Kidney epithelial cell (primary cell): ENCODE results near the gene BCL2L12. TPM values are rescaled to one million over a fixed set of nuclear protein-coding genes. Genes with fewer than 3 reads are reported as not detected.

Experiments
- DNase-seq: peaks from one replicate; pipeline ENCODE4 v3.0.0-alpha.2; 2010; ENCODE audit warnings: low read depth
- H3K27me3 ChIP-seq: 2 replicates; pipeline ENCODE4 v1.6.0; 2011; ENCODE audit warnings: low read length; ENCODE audit not compliant: control insufficient read depth, insufficient read depth
- H3K36me3 ChIP-seq: 2 replicates; pipeline ENCODE4 v1.5.1; 2011; ENCODE audit warnings: low read length; ENCODE audit not compliant: control insufficient read depth, insufficient read depth
- H3K4me3 ChIP-seq: 2 replicates; pipeline ENCODE4 v1.5.1; 2011; ENCODE audit warnings: low read depth, mild to moderate bottlenecking, control low read depth, low read length
- CTCF ChIP-seq: IDR thresholded peaks from 2 replicates; pipeline ENCODE4 v1.5.1; 2011; ENCODE audit warnings: mild to moderate bottlenecking, moderate library complexity, low read length, control low read depth, inconsistent platforms; ENCODE audit not compliant: insufficient read depth, poor library complexity, severe bottlenecking
- total RNA-seq: library from RNA; depleted of rRNA; stranded (reverse); fragments of >200 nt; gene quantifications from 2 replicates; pipeline ENCODE4 v1.2.3, GENCODE V29; 2015

BCL2L12 gene
- total RNA-seq, 1 donor from 2014 or later, result 13.9 TPM

DNA sequence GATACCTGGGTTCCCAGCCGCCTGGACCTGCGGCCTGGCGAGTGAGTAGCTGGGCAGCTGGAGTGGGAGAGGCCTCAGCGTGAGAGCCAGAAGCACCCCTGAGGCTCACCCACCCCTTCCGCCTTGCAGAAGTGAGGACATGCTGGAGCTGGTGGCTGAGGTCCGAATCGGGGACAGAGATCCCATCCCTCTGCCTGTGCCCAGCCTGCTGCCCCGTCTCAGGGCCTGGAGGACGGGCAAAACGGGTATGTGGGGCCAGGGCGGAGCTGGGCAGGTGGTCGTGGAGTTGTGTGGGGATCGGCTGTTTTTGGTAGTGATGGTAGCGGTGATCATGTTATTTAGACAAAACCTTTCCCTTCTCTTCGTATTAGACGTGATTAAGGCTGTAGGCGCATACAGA is 19.1 kb upstream of the BCL2L12 start:
- Histone ChIP-seq H3K36me3 (peaks cover 1% of the 10 kb centered on the region), H3K4me3 (no peak overlapping the region), H3K27me3 (no peaks in the 10 kb centered on the region)
- DNase-seq, result no peak
- TF ChIP-seq CTCF, result no peak

- no peak for DNase-seq
- Histone ChIP-seq H3K4me3 (no peak overlapping the region), H3K27me3 (no peaks in the 10 kb centered on the region), H3K36me3 (peaks cover 1% of the 10 kb centered on the region)
- TF ChIP-seq CTCF, result no peak
Observed at GRCh38 chr19:49651029-49651819, 14.5 kb upstream of the BCL2L12 start.

GRCh38 chr19:49651820-49652550 is 13.7 kb upstream of the BCL2L12 start:
- H3K27me3 ChIP-seq, result no peaks in the 10 kb centered on the region
- H3K36me3 ChIP-seq, result peaks cover 1% of the 10 kb centered on the region
- no peak for TF ChIP-seq CTCF
- no peak for DNase-seq
- H3K4me3 ChIP-seq, result no peak overlapping the region

- DNase-seq, result no peak
- Histone ChIP-seq H3K36me3 (peaks cover 1% of the 10 kb centered on the region), H3K27me3 (no peaks in the 10 kb centered on the region), H3K4me3 (no peak overlapping the region)
- no peak for TF ChIP-seq CTCF
Observed at GRCh38 chr19:49652551-49653465, 12.9 kb upstream of the BCL2L12 start.

DNA sequence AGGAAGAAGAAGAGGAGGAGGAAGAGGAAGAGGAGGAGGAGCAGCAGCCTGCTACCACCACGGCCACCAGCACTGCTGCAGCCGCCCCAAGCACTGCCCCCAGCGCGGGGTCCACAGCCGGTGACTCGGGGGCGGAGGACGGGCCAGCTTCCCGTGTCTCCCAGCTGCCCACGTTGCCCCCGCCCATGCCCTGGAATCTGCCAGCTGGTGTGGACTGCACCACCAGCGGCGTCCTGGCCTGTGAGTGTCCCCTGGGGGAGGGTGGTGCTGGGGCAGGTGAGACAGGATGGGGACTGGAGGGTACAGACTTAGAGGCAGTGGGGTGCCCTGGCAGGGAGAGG is 12.3 kb upstream of the BCL2L12 start:
- no peak for TF ChIP-seq CTCF
- peaks cover 3% of the 10 kb centered on the region for H3K36me3 ChIP-seq
- no peak for DNase-seq
- no peaks in the 10 kb centered on the region for H3K27me3 ChIP-seq
- no peak overlapping the region for H3K4me3 ChIP-seq
